ENCODE data around the gene SLC26A2. TPM values are rescaled to one million over a fixed set of nuclear protein-coding genes. Genes with fewer than 3 reads are reported as not detected.

SLC26A2 gene
- total and polyA plus RNA-seq, 4 donors = 0.43 to 6.1 (median 1.6) TPM

DNA sequence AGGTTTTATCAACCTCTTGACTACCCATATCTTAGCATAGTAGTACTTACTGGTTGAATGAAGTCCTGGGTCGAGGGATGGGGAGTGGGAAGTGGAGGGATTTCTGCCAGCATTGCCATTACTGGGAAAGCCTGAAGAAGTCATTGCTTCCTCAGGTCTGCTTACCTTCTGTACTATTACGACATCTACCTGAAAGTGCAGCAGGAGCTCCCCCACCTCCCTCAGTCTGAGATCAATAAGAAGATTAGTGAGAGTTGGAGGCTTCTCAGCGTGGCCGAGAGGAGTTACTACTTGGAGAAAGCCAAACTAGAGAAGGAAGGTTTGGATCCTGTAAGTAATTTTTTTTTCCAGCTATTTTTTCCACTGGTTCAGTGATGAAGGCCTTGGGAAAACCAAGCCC, 45.8 kb downstream of the SLC26A2 start:
- peaks cover 1 to 35% (median 24%) of the 10 kb centered on the region in 4 donors for H3K36me3 ChIP-seq (ENCODE audit: control insufficient read depth in 4 of 4, insufficient read depth in 3 of 4, low read depth in 1 of 4, low read length in 3 of 4)

GRCh38 chr5:150007050-150007449, 46.5 kb downstream of the SLC26A2 start:
- no peak for DNase-seq (ENCODE audit: low spot score)
- TF ChIP-seq JUND (IDR thresholded peaks at IDR 0.05) (no peak), REST (IDR thresholded peaks at IDR 0.05) (no peak), HNF4A (conservative IDR thresholded peaks at IDR 0.05) (no peak), EGR1 (IDR thresholded peaks at IDR 0.05; ENCODE audit: low read depth in 2 of 2) (no peak), HNF4G (IDR thresholded peaks at IDR 0.05) (no peak), TAF1 (conservative IDR thresholded peaks at IDR 0.05) (no peak), YY1 (IDR thresholded peaks at IDR 0.05) (no peak), RAD21 (IDR thresholded peaks at IDR 0.05) (no peak), RXRA (IDR thresholded peaks at IDR 0.05) (no peak), ATF3 (IDR thresholded peaks at IDR 0.05) (no peak), NR2F2 (IDR thresholded peaks at IDR 0.05) (no peak), MAX (IDR thresholded peaks at IDR 0.05) (no peak)
- TF ChIP-seq, protein P1, sequence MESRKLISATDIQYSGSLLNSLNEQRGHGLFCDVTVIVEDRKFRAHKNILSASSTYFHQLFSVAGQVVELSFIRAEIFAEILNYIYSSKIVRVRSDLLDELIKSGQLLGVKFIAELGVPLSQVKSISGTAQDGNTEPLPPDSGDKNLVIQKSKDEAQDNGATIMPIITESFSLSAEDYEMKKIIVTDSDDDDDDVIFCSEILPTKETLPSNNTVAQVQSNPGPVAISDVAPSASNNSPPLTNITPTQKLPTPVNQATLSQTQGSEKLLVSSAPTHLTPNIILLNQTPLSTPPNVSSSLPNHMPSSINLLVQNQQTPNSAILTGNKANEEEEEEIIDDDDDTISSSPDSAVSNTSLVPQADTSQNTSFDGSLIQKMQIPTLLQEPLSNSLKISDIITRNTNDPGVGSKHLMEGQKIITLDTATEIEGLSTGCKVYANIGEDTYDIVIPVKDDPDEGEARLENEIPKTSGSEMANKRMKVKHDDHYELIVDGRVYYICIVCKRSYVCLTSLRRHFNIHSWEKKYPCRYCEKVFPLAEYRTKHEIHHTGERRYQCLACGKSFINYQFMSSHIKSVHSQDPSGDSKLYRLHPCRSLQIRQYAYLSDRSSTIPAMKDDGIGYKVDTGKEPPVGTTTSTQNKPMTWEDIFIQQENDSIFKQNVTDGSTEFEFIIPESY (IDR thresholded peaks at IDR 0.05) = no peak
- TF ChIP-seq, protein P2, sequence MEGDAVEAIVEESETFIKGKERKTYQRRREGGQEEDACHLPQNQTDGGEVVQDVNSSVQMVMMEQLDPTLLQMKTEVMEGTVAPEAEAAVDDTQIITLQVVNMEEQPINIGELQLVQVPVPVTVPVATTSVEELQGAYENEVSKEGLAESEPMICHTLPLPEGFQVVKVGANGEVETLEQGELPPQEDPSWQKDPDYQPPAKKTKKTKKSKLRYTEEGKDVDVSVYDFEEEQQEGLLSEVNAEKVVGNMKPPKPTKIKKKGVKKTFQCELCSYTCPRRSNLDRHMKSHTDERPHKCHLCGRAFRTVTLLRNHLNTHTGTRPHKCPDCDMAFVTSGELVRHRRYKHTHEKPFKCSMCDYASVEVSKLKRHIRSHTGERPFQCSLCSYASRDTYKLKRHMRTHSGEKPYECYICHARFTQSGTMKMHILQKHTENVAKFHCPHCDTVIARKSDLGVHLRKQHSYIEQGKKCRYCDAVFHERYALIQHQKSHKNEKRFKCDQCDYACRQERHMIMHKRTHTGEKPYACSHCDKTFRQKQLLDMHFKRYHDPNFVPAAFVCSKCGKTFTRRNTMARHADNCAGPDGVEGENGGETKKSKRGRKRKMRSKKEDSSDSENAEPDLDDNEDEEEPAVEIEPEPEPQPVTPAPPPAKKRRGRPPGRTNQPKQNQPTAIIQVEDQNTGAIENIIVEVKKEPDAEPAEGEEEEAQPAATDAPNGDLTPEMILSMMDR (IDR thresholded peaks at IDR 0.05; ENCODE audit: low read depth, low read length, missing input control) = no peak
- Histone ChIP-seq H3K27ac (ENCODE audit: low read depth in 1 of 2, low read length in 2 of 2) (no peak overlapping the region), H3K9me3 (ENCODE audit: control insufficient read depth in 4 of 4, low read length in 3 of 4) (no peaks in the 10 kb centered on the region), H3K27me3 (ENCODE audit: control insufficient read depth in 4 of 4, insufficient read depth in 4 of 4, low read length in 3 of 4) (no peaks in the 10 kb centered on the region), H3K36me3 (ENCODE audit: control insufficient read depth in 4 of 4, insufficient read depth in 3 of 4, low read depth in 1 of 4, low read length in 3 of 4) (peaks cover 1 to 39% (median 27%) of the 10 kb centered on the region in 4 donors), H3K4me3 (ENCODE audit: low read depth in 1 of 3, low read length in 3 of 3) (no peak overlapping the region), H3K4me1 (ENCODE audit: control insufficient read depth in 4 of 4, insufficient read depth in 4 of 4, low read length in 3 of 4) (peaks cover 0 to 6% (median 4%) of the 10 kb centered on the region in 4 donors), H3K9ac (ENCODE audit: low read depth in 1 of 2, low read length in 2 of 2) (no peak overlapping the region)

More for the DNA sequence above, 45.8 kb downstream of the SLC26A2 start:
- Histone ChIP-seq H3K4me3 (ENCODE audit: low read depth in 1 of 3, low read length in 3 of 3) (no peak overlapping the region), H3K27ac (ENCODE audit: low read depth in 1 of 2, low read length in 2 of 2) (no peak overlapping the region), H3K4me1 (ENCODE audit: control insufficient read depth in 4 of 4, insufficient read depth in 4 of 4, low read length in 3 of 4) (peaks cover 0 to 12% (median 10%) of the 10 kb centered on the region in 4 donors), H3K9ac (ENCODE audit: low read depth in 1 of 2, low read length in 2 of 2) (no peak overlapping the region), H3K9me3 (ENCODE audit: control insufficient read depth in 4 of 4, low read length in 3 of 4) (no peaks in the 10 kb centered on the region), H3K27me3 (ENCODE audit: control insufficient read depth in 4 of 4, insufficient read depth in 4 of 4, low read length in 3 of 4) (no peaks in the 10 kb centered on the region)
- DNase-seq (ENCODE audit: low spot score) = no peak
- WGBS = 97% methylated on average over 4 of the region's 4 CpGs
- TF ChIP-seq HNF4A (conservative IDR thresholded peaks at IDR 0.05) = no peak
- TF ChIP-seq FOXA2 (IDR thresholded peaks at IDR 0.05) = no peak
- no peak for TF ChIP-seq FOXA1 (IDR thresholded peaks at IDR 0.05)
- TF ChIP-seq NR2F2 (IDR thresholded peaks at IDR 0.05) = no peak
- no peak for TF ChIP-seq REST (IDR thresholded peaks at IDR 0.05)
- TF ChIP-seq GABPA (IDR thresholded peaks at IDR 0.05 in 1 of 2, conservative IDR thresholded peaks at IDR 0.05 in 1 of 2) = no peak
